PFSK-1 (cell line): Measurements from ENCODE around the gene TSKU.

ENCODE experiments used
- POLR2AphosphoS5 ChIP-seq: IDR thresholded peaks from 2 replicates; pipeline ENCODE4 v1.6.1; 2012; ENCODE audit warnings: low read depth, mild to moderate bottlenecking, control low read depth, low read length, moderate library complexity
- TAF1 ChIP-seq: IDR thresholded peaks from 2 replicates; pipeline ENCODE4 v1.6.1; 2012; ENCODE audit warnings: low read length, control low read depth, borderline replicate concordance; ENCODE audit not compliant: insufficient read depth

GRCh38 chr11:76802621-76803020, 19.5 kb downstream of the TSKU start:
- no peak for TF ChIP-seq POLR2AphosphoS5
- TF ChIP-seq TAF1, result no peak
